Frontal cortex (tissue), 4 donors: Measurements from ENCODE around the gene ZFAND6. TPM values are rescaled to one million over a fixed set of nuclear protein-coding genes. Genes with fewer than 3 reads are reported as not detected.
A peak's percentile ranks its signal among the peaks of the same experiment; 100 is the strongest.
"Not testable (repeated sequence)": the region's sequence is repeated elsewhere in the genome, so short reads cannot be mapped to it uniquely, and the experiment has no call there.

ENCODE experiments used
- DNase-seq, 2 donors: peaks; one replicate each; pipeline ENCODE4 v3.0.0; 2012; ENCODE audit warnings: low spot score in 2 of 2
- FAIRE-seq: peaks from 2 replicates; lab custom pipeline; 2012; peaks lifted over from hg19 to GRCh38; lab: Jason Lieb, UNC
- total RNA-seq: library from RNA; depleted of rRNA; stranded (reverse); fragments of >200 nt; gene quantifications from one replicate; pipeline ENCODE4 v1.2.3, GENCODE V29; 2014
- donor health status: control.
- donor health status: control.
- donor health status: control.

Gene ZFAND6
- total RNA-seq, 1 donor from 2014 or later = 151 TPM

GRCh38 chr15:80042568-80042967 is 16.9 kb upstream of the ZFAND6 start:
- FAIRE-seq = no peak

GRCh38 chr15:80045219-80045618 is 14.3 kb upstream of the ZFAND6 start:
- FAIRE-seq, DNase-seq: not testable (repeated sequence)

More at GRCh38 chr15:80042568-80042967, 16.9 kb upstream of the ZFAND6 start:
- no peak for DNase-seq

GRCh38 chr15:80049046-80049445 is 10.4 kb upstream of the ZFAND6 start:
- no peak for FAIRE-seq
- DNase-seq = no peak

- DNase-seq (no peak), FAIRE-seq (no peak)
These were observed 6.7 kb upstream of the ZFAND6 start for GRCh38 chr15:80052597-80053304.

- DNase-seq = no peak
- no peak for FAIRE-seq
These were observed 3.5 kb upstream of the ZFAND6 start for GRCh38 chr15:80055933-80056332.

- no peak for DNase-seq
- no peak for FAIRE-seq
These were observed 1.4 kb upstream of the ZFAND6 start for GRCh38 chr15:80058044-80058443.

- FAIRE-seq (no peak), DNase-seq (peak; percentile 82 to 91)
These were observed 395 bp downstream of the ZFAND6 start for GRCh38 chr15:80059786-80060355.

- no peak for FAIRE-seq
- no peak for DNase-seq
These were observed 1.0 kb downstream of the ZFAND6 start for GRCh38 chr15:80060356-80061006.

- no peak for FAIRE-seq
These were observed 2.1 kb downstream of the ZFAND6 start for GRCh38 chr15:80061582-80061981.

GRCh38 chr15:80066912-80067311 is 7.4 kb downstream of the ZFAND6 start:
- FAIRE-seq (no peak), DNase-seq (no peak)

More at GRCh38 chr15:80061582-80061981, 2.1 kb downstream of the ZFAND6 start:
- no peak for DNase-seq

GRCh38 chr15:80068578-80068977 is 9.1 kb downstream of the ZFAND6 start:
- DNase-seq (no peak), FAIRE-seq (no peak)

GRCh38 chr15:80070840-80071239 is 11.4 kb downstream of the ZFAND6 start:
- FAIRE-seq (no peak), DNase-seq (no peak)

GRCh38 chr15:80071652-80072051 is 12.2 kb downstream of the ZFAND6 start:
- DNase-seq = no peak
- no peak for FAIRE-seq

- FAIRE-seq = no peak
- peak in 1 of 2 donors; percentile 28 for DNase-seq
These were observed 13.0 kb downstream of the ZFAND6 start for GRCh38 chr15:80072285-80072994.

GRCh38 chr15:80073197-80073596 is 13.7 kb downstream of the ZFAND6 start:
- no peak for FAIRE-seq
- DNase-seq = no peak

- FAIRE-seq = no peak
- DNase-seq = no peak
These were observed 17.1 kb downstream of the ZFAND6 start for GRCh38 chr15:80076321-80077318.

GRCh38 chr15:80081390-80081789 is 21.9 kb downstream of the ZFAND6 start:
- DNase-seq (no peak), FAIRE-seq (no peak)

- no peak for FAIRE-seq
- DNase-seq = no peak
These were observed 27.6 kb downstream of the ZFAND6 start for GRCh38 chr15:80087104-80087503.

- no peak for FAIRE-seq
These were observed 30.6 kb downstream of the ZFAND6 start for GRCh38 chr15:80090041-80090440.

More at GRCh38 chr15:80090041-80090440, 30.6 kb downstream of the ZFAND6 start:
- DNase-seq = no peak
